IPS-18a (cell line): ENCODE measurements around the gene RPTOR.

Source experiments
- H3K27ac ChIP-seq: one replicate; pipeline ENCODE4 v1.5.1; 2013; ENCODE audit warnings: low read length
- H3K27me3 ChIP-seq: one replicate; pipeline ENCODE4 v1.6.1; 2013; ENCODE audit warnings: mild to moderate bottlenecking, low read length; ENCODE audit not compliant: control insufficient read depth, insufficient read depth
- H3K36me3 ChIP-seq: one replicate; pipeline ENCODE4 v1.6.1; 2013; ENCODE audit warnings: low read depth, low read length; ENCODE audit not compliant: control insufficient read depth
- H3K4me1 ChIP-seq: one replicate; pipeline ENCODE4 v1.6.1; 2013; ENCODE audit warnings: low read depth, low read length; ENCODE audit not compliant: control insufficient read depth
- H3K4me3 ChIP-seq: one replicate; pipeline ENCODE4 v1.5.1; 2013; ENCODE audit warnings: low read length
- H3K9ac ChIP-seq: one replicate; pipeline ENCODE4 v1.6.1; 2013; ENCODE audit warnings: mild to moderate bottlenecking, low read length, moderate library complexity
- H3K9me3 ChIP-seq: one replicate; pipeline ENCODE4 v1.6.1; 2013; ENCODE audit warnings: low read depth, low read length; ENCODE audit not compliant: control insufficient read depth

Gene RPTOR

GRCh38 chr17:80922580-80923160, 378.0 kb downstream of the RPTOR start:
- Histone ChIP-seq H3K27me3 (peaks cover 25% of the 10 kb centered on the region), H3K4me1 (peaks cover 14% of the 10 kb centered on the region), H3K9ac (no peak overlapping the region), H3K9me3 (no peaks in the 10 kb centered on the region), H3K36me3 (peaks cover 3% of the 10 kb centered on the region), H3K27ac (no peak overlapping the region), H3K4me3 (no peak overlapping the region)

DNA sequence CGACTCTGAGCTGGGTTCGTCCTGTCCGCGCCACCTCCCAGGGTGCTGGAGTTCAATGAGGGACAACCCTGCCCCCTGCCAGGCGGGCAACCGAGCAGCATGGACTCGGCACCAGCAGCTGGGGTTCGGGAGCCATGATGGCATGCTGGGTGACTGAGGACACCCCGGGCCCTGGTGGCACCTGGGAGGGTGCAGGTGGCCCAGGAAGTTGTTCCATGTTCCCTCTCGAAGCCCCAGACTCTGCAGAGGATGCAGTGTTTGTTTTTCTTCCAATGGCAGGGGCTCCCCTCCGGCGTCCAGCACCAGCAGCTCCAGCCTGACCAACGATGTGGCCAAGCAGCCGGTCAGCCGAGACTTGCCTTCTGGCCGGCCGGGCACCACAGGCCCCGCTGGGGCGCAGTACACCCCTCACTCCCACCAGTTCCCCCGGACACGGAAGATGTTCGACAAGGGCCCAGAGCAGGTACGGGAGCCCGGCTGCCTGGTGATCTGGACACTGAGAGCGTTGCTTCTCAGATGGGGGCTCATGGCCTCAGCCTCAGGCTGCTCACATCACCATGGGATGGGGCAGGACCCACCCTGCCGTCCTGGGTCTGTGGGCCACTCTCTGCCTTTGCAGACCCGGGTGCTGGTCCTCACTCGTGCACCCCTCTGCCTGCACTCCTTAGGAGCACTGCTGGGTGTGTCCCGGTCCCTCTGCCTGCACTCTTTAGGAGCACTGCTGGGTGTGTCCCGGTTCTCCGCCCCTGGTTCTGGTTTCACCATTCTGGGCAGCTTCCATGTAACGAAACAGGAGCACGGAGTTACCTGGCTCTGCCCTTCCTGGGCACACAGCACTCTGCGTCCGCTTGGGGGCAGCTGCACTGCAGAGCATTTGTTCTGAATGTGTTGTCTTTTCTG, 378.8 kb downstream of the RPTOR start:
- H3K27ac ChIP-seq, result no peak overlapping the region
- no peak overlapping the region for H3K9ac ChIP-seq
- H3K36me3 ChIP-seq, result peaks cover 3% of the 10 kb centered on the region
- H3K9me3 ChIP-seq, result no peaks in the 10 kb centered on the region
- peaks cover 18% of the 10 kb centered on the region for H3K4me1 ChIP-seq
- no peak overlapping the region for H3K4me3 ChIP-seq
- peaks cover 33% of the 10 kb centered on the region for H3K27me3 ChIP-seq

DNA sequence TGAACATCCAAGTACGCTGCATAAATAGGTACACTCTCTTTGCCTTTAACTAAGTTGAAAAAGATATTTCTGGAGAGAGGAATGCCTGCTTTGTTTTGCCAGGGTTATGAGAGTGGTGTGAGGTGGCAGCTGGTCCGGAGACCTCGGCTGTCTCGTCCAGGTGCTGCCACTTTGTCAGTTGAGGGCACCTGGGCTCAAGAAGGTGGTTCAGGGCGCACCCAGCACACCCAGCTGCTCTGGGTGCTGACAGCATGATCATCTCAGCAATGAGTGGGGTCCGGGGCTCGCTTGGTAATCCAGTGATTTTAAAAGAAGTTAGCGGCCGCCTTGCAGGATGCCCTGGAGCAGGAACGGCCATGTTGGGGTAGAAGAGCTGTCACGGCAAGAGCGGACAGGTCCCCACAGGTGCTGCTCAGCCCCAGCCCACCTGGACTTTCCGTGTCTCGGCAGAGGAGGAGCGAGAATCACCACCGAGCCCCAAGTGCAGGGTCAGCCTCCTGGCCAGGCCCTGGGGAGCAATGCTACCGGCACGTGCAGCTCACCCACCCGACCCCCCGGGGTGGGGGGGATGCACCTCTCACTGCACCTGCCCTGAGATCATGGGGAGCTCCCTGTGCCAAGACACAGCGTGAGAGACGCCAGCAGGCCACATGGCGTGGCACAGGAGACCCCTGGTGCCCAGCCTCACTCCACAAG, 379.6 kb downstream of the RPTOR start:
- Histone ChIP-seq H3K36me3 (peaks cover 3% of the 10 kb centered on the region), H3K27ac (no peak overlapping the region), H3K4me1 (peaks cover 18% of the 10 kb centered on the region), H3K4me3 (no peak overlapping the region), H3K27me3 (peaks cover 41% of the 10 kb centered on the region), H3K9me3 (no peaks in the 10 kb centered on the region), H3K9ac (no peak overlapping the region)

GRCh38 chr17:80924807-80925610, 380.4 kb downstream of the RPTOR start:
- H3K9ac ChIP-seq, result no peak overlapping the region
- peaks cover 48% of the 10 kb centered on the region for H3K27me3 ChIP-seq
- H3K36me3 ChIP-seq, result peaks cover 3% of the 10 kb centered on the region
- H3K4me3 ChIP-seq, result no peak overlapping the region
- no peak overlapping the region for H3K27ac ChIP-seq
- no peaks in the 10 kb centered on the region for H3K9me3 ChIP-seq
- peaks cover 18% of the 10 kb centered on the region for H3K4me1 ChIP-seq

DNA sequence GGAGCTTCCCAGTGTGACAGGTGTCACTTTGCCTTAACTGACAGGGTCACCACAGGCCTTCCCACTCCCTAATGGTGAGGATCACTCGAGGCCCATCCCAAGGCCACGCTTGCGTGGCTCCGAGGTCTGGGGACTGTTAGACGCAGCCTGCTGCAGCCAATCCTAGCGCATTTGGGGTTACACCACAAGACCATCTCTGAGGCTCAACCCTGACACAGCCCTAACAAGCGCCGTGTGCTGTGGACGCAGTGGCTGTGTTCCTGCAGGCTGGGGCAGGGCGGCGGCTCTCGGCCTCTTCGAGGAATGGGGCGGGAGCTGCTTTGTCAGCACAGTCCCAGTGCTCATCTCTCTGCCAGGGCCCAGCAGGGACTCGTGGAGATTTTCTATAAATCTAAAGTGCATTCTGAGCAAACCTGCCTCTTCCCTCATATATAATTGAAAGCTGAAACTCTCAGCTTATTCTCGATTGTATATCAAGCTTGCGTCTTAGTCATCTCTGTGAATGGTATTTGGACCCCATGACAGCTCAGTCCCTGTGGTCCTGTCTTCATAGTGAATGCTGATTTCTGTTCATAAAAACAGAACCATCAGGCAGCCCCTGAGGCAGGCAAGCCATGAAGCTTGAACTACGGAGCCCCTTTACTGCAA, 381.2 kb downstream of the RPTOR start:
- Histone ChIP-seq H3K4me1 (peaks cover 18% of the 10 kb centered on the region), H3K9me3 (no peaks in the 10 kb centered on the region), H3K27me3 (peaks cover 56% of the 10 kb centered on the region), H3K9ac (no peak overlapping the region), H3K36me3 (peaks cover 3% of the 10 kb centered on the region), H3K27ac (no peak overlapping the region), H3K4me3 (no peak overlapping the region)

GRCh38 chr17:80926591-80927250, 382.1 kb downstream of the RPTOR start:
- Histone ChIP-seq H3K9me3 (no peaks in the 10 kb centered on the region), H3K27ac (no peak overlapping the region), H3K36me3 (peaks cover 3% of the 10 kb centered on the region), H3K4me1 (peaks cover 22% of the 10 kb centered on the region), H3K9ac (no peak overlapping the region), H3K4me3 (no peak overlapping the region), H3K27me3 (peaks cover 60% of the 10 kb centered on the region)

GRCh38 chr17:80927791-80928216, 383.2 kb downstream of the RPTOR start:
- H3K9me3 ChIP-seq, result no peaks in the 10 kb centered on the region
- H3K9ac ChIP-seq, result no peak overlapping the region
- H3K27ac ChIP-seq, result no peak overlapping the region
- peaks cover 3% of the 10 kb centered on the region for H3K36me3 ChIP-seq
- H3K27me3 ChIP-seq, result peaks cover 60% of the 10 kb centered on the region
- H3K4me3 ChIP-seq, result no peak overlapping the region
- peaks cover 22% of the 10 kb centered on the region for H3K4me1 ChIP-seq

DNA sequence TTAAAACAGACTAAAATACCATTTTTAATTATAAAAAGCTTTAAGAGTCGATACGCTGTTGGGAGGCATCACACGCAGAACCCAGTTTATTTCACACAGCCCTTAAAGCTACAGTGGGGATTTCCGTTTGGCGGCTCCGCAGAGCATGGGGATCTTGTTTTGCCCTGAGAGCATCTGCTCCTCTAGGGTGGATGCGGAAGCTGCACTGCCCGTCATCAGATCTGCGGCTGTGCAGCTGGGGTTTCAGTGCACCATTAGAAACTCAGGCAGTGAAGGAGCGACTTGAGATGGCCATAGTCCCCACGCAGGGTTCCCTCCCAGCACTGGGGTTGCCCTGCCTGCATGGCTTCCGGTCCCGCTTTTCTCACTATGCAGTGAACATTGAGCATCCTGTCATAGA, 384.8 kb downstream of the RPTOR start:
- peaks cover 22% of the 10 kb centered on the region for H3K4me1 ChIP-seq
- H3K36me3 ChIP-seq, result no peaks in the 10 kb centered on the region
- H3K27me3 ChIP-seq, result peaks cover 60% of the 10 kb centered on the region
- H3K9me3 ChIP-seq, result no peaks in the 10 kb centered on the region
- H3K4me3 ChIP-seq, result no peak overlapping the region
- H3K27ac ChIP-seq, result no peak overlapping the region
- no peak overlapping the region for H3K9ac ChIP-seq

GRCh38 chr17:80930335-80931279, 386.0 kb downstream of the RPTOR start:
- Histone ChIP-seq H3K9ac (no peak overlapping the region), H3K36me3 (no peaks in the 10 kb centered on the region), H3K4me1 (peaks cover 22% of the 10 kb centered on the region), H3K9me3 (no peaks in the 10 kb centered on the region), H3K27me3 (peaks cover 55% of the 10 kb centered on the region), H3K4me3 (no peak overlapping the region), H3K27ac (no peak overlapping the region)
